Panc1 (cell line): Measurements from ENCODE around the gene F3.

Experiments used
- CTCF ChIP-seq: fragments of 450-650 bp; IDR thresholded peaks from 2 replicates; pipeline ENCODE4 v1.5.1; 2017; ENCODE audit warnings: mild to moderate bottlenecking
- POLR2AphosphoS5 ChIP-seq: IDR thresholded peaks from 2 replicates; pipeline ENCODE4 v1.6.1; 2012; ENCODE audit warnings: mild to moderate bottlenecking, low read depth, low read length, moderate library complexity
- SIN3A ChIP-seq: IDR thresholded peaks from 2 replicates; pipeline ENCODE4 v1.6.1; 2012; ENCODE audit warnings: low read depth, mild to moderate bottlenecking, low read length, moderate library complexity, borderline replicate concordance; ENCODE audit not compliant: insufficient read depth

GRCh38 chr1:94553323-94553730, 11.8 kb upstream of the F3 start:
- TF ChIP-seq CTCF (no peak), SIN3A (no peak), POLR2AphosphoS5 (no peak)
